HG02840 (cell line): ENCODE results near the gene PDGFRA.

Experiments used
- ATAC-seq: cut with Tn5 transposase; IDR thresholded peaks from one replicate; pipeline ENCODE4 v1.9.1; 2021; ENCODE audit warnings: mild to moderate bottlenecking, moderate library complexity, moderate number of reproducible peaks; ENCODE audit not compliant: unreplicated experiment, low FRiP score

The PDGFRA gene

GRCh38 chr4:54228961-54229501, at the start of gene PDGFRA:
Gene PDGFRA (plus strand): TSS chr4:54229293. CDS start chr4:54258769, 29,476 bp downstream.
- no peak for ATAC-seq

DNA sequence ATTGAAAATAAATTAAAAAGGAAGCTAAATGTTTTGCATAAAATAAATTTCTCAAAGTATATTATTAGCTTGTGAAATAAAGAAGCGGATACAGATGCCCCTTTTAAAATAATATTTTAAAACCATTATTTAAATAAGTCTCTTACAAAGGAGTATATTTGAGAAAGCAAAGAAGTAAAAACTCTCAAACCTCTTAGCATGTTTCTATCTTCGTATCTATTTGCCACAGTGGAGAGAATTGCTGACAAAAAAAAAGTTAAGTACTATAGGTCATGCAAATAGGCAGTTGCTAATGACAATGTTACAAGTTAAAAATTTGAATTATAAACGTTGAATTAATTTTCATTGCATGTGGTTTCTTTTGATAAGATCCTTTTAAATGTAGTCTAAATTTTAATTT, 44.5 kb upstream of the PDGFRA start:
- no peak for ATAC-seq

GRCh38 chr4:54185044-54185780, 43.9 kb upstream of the PDGFRA start:
- no peak for ATAC-seq

DNA sequence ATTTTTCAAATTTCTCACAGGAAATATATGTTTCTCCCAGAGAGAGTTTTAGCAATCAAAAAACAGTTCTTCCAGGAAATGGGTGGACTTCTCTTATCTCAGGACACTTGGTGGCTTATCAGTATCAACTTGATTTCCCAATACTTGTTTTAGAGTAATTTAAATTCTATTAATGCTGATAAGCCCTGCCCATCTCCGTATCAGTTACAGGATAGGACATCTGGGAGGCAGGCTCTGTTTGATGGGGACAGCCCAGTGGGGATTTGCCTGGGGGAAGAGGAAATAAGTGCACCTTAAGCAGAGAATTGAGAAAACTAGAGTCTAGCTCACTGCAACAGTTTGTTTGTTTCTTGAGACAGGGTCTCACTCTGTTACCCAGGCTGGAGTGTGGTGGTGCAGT, 43.2 kb upstream of the PDGFRA start:
- no peak for ATAC-seq

DNA sequence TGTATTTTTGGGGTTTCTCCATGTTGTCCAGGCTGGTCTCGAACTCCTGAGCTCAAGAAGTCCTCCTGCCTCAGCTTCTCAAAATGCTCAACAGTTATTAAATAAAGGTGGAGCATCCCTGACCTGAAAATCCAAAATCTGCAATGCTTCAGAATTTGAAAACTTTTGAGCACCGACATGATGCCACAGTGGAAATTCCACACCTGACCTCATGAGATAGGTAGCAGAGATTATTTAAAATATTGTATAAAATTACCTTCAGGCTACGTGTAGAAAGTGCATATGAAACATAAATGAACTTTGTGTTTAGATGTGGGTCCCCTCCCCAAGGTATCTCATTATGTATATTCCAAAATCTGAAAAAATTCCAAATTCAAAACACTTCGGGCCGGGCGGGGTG, 42.7 kb upstream of the PDGFRA start:
- no peak for ATAC-seq

GRCh38 chr4:54187148-54187547, 41.9 kb upstream of the PDGFRA start:
- no peak for ATAC-seq

DNA sequence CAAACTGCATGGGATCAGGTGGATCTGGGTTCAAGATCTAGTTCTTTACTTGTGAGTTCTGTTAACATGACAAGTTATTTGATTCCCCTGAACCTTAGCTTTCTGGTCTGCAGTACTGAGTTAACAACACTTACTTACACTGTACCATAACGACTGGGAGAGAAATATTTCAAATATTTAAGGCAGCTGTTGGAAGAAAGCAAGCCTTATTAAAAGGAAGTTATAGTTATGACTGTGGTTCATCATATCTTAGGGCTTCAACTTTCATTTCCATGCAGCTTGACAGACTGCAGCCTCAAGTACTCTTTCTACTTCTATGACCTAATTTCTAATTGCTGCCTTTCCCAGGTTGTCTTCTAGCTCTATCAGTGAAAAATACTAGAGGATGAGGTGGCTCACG, 40.0 kb upstream of the PDGFRA start:
- no peak for ATAC-seq

GRCh38 chr4:54192811-54193210, 36.3 kb upstream of the PDGFRA start:
- ATAC-seq: no peak

GRCh38 chr4:54197926-54198325, 31.2 kb upstream of the PDGFRA start:
- ATAC-seq: no peak

DNA sequence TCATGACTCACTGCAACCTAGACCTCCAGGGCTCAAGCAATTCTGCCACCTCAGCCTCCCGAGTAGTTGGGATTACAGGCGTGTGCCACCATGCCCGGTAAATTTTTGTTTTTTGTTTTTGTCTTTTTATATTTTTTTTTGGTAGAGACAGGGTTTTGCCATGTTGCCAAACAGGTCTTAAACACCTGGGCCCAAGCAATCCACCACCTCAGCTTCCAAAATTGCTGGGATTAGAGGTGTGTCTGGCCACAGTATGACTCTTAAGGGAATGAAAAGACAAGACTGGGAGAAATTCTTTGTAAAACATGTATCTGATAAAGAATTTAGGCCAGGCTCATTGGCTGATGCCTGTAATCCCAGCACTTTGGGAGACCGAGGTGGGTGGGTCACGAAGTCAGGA, 29.2 kb upstream of the PDGFRA start:
- no peak for ATAC-seq

GRCh38 chr4:54209617-54210016, 19.5 kb upstream of the PDGFRA start:
- ATAC-seq: no peak

GRCh38 chr4:54213001-54213400, 16.1 kb upstream of the PDGFRA start:
- no peak for ATAC-seq

DNA sequence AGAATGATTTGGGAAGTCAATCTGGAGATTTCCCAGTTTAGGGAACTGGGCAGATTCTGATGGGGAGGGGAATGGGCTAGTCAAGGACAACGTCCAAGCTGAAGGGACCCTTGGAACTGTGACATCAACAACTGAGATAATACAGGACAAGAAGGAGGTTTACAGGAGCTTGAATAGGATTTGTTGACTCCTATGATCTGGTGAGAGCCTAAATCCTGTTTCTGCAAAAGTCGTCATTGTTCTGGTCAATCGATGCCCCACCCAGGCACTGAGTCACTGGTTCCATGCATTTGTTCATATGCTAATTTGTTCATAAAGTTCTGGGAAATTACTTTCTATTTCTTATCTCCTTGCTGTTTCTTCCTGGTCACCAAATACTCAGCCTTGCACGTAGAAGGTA, 15.3 kb upstream of the PDGFRA start:
- ATAC-seq: no peak

DNA sequence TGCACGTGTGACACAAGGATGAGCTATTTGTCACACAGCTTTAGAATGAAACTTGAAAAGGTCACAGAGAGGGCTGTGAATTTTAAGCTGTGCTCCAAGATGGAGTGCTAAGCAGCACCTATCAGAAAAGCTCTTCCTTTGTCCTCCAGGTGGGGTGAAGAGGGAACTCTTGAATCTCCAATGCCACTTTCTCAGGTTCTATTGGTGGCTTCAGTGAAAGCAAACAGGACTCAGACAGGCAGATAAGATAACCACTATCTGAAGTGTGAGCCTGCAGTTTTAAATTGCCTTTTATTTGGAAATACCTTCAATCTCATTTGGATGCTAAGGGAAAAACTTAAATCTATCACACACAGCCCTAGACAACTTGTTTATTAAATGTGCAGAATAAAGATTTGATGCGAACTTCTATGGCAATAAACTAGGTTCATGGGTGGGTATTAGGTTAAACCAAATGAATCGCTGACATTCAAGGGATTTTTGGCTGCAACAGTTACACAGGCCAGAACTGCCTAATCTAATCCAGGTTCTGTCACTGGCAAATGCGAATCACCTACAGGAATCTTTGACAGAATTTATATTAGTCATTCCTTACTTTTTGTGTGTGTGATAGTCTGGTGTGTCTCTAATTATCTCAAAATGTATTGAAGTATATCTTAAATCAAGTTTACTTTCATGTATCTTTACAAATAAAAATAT, 13.6 kb upstream of the PDGFRA start:
- ATAC-seq: no peak

DNA sequence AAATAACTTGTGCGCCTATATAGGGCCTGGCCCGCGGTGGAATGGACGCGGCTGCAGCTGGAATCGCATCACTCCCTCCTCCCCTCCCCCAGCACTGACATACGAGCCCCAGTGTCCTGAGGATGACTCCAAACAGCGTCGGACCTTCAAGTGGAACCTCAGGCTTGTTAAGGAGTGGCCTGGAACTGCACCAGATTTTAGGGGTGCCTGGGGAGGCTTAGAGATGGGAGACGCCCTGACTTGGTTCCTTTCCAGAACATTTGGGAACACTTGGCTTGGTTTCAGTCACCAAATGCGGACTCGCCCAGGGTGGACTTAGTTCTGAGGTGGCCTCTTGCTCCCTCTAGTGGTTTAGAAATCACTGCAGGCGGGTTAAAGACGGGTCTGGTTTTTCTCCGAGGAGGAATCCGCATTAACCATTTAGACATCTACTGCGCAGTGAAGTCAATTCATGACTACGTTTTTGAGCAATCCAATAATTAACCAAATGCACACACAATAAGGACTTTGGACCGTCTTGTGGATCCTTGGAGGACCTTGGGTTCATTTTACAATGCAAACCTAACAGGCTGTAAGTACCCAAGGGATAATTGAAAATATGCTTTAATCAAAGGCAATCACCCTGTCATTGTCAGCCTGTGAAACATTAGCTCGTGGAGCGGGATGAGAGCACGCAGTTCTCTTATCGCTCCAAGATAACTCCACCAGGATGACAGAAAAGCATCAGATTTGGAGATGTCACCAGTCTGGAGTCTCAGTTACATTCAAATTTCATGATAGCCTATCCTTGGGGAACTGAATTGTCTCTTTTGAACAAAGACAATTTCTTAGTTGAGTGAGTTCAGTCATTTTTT, 11.2 kb upstream of the PDGFRA start:
- ATAC-seq: no peak

GRCh38 chr4:54218736-54219135, 10.4 kb upstream of the PDGFRA start:
- no peak for ATAC-seq

DNA sequence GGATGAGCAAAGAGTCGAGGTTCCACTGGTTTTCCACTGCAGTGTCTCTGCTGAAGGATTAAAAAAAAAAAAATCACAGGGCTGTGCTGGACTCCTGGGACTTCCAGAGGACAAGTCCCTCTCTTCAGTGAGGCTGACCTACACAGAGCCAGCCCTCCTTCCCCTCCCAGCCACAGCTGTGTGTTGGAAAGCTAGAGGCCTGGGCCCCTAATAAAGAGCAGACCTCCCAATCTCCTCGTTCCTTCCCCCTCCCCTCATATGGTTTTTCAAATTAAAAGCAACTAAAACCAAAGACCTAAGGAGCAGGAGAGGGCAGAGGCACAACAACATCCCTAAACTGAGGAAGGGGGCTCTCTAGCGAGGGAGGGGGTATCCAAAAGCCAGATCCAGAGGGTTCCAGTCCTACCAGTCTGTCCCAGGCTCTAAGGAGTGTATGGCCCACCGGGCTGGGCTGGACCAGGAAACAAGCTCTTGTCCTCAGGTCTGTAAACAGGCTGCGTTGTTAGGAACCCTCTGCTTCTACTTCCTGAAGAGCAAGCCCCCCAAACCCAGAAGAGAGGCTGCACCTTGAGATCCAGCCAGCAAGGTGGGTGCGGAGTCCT, 4.0 kb upstream of the PDGFRA start:
- ATAC-seq: no peak

GRCh38 chr4:54225598-54226403, 3.3 kb upstream of the PDGFRA start:
- ATAC-seq: no peak

DNA sequence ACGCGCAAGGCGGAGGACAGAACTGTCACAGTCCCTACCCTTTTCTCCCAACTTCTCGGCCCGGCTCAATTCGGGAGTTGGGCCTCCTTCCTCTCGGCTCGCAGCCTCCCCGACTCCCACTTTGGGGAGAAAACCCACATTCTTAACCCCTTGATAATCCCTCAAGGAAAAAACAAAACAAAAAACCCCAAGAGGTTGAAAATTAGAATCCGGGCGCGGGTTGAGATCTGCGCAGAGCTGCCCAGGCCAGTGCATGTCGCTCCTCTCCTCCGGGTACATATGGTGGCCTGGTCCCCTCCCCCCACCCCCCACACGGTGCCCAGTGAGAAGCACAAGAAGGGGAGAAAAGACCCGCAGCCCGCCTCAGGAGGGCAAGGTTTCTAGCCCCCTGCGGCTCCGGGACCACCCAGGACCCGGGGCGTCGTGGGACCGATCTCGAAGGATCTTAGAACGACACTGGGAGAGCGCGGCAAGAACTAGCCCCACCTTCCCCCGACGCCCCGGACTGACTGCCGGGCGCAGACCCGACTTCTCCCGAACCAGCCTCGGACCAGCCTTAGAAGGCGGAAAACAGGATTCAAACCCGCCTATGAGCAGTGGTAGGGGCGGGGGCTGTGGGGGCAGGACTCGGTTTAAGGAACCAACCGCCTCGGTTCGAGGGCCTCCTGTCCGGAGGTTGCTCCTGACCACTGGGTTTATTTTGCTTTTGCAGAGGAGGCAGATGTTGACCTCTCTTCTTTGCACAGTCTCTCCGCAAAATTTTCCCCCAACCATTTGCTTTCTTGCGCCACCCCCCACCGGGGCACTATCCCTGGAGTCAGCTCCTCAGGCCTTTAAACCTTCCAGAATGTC, 2.5 kb upstream of the PDGFRA start:
- ATAC-seq: no peak
